SU-DHL-6 (cell line): ENCODE measurements around the gene MDM2.

ENCODE experiments used
- H2AFZ ChIP-seq: fragments of 200-600 bp; sonication (generic); 2 replicates; pipeline ENCODE4 v1.6.1; 2014; ENCODE audit warnings: low read depth, mild to moderate bottlenecking, moderate library complexity, mixed read lengths, antibody characterized with exemption, low read length; ENCODE audit not compliant: severe bottlenecking
- H3F3A ChIP-seq: fragments of 200-600 bp; shearing (Covaris generic); 2 replicates; pipeline ENCODE4 v1.6.0; 2016; ENCODE audit warnings: antibody characterized with exemption, mild to moderate bottlenecking; ENCODE audit not compliant: insufficient read depth
- H3K27ac ChIP-seq: fragments of 200-600 bp; sonication (generic); 2 replicates; pipeline ENCODE4 v1.5.1; 2016; ENCODE audit warnings: low read depth, mild to moderate bottlenecking, low read length, moderate library complexity, mixed read lengths
- H3K27me3 ChIP-seq: fragments of 200-600 bp; sonication (generic), shearing (Covaris generic); 2 replicates; pipeline ENCODE4 v1.6.0; 2014; ENCODE audit warnings: mild to moderate bottlenecking, low read length
- H3K36me3 ChIP-seq: fragments of 200-600 bp; sonication (generic); 2 replicates; pipeline ENCODE4 v1.6.1; 2014; ENCODE audit warnings: mild to moderate bottlenecking, low read length, mixed read lengths
- H3K4me2 ChIP-seq: fragments of 300-600, 200-600 bp; shearing (Covaris generic), sonication (generic); 2 replicates; pipeline ENCODE4 v1.6.0; 2014; ENCODE audit warnings: low read length, low read depth, mild to moderate bottlenecking; ENCODE audit not compliant: poor library complexity, severe bottlenecking
- H3K4me3 ChIP-seq: fragments of 200-600 bp; sonication (generic); 2 replicates; pipeline ENCODE4 v1.5.1; 2014; ENCODE audit warnings: antibody characterized with exemption, low read length, mild to moderate bottlenecking, mixed read lengths; ENCODE audit not compliant: insufficient read depth, poor library complexity, severe bottlenecking
- H3K79me2 ChIP-seq: fragments of 200-600 bp; sonication (generic); 2 replicates; pipeline ENCODE4 v1.6.1; 2014; ENCODE audit warnings: mild to moderate bottlenecking, low read length, moderate library complexity; ENCODE audit not compliant: insufficient read depth
- H3K9ac ChIP-seq: fragments of 200-600 bp; sonication (generic); 2 replicates; pipeline ENCODE4 v1.7.0; 2014; ENCODE audit warnings: mild to moderate bottlenecking, low read length
- H3K9me2 ChIP-seq: fragments of 200-600 bp; sonication (generic); replicated peaks from 2 replicates; pipeline ENCODE4 v1.6.1; 2014; ENCODE audit warnings: low read length; ENCODE audit not compliant: insufficient read depth
- H3K9me3 ChIP-seq: fragments of 200-600 bp; sonication (generic); 2 replicates; pipeline ENCODE4 v1.6.1; 2014; ENCODE audit warnings: low read length, mixed read lengths; ENCODE audit not compliant: insufficient read depth
- H4K20me1 ChIP-seq: fragments of 200-600 bp; sonication (generic); 2 replicates; pipeline ENCODE4 v1.6.1; 2014; ENCODE audit warnings: low read depth, mild to moderate bottlenecking, antibody characterized with exemption, low read length, moderate library complexity, mixed read lengths
- EZH2phosphoT487 ChIP-seq: fragments of 200-600 bp; sonication (generic), shearing (Covaris generic); conservative IDR thresholded peaks from 2 replicates; pipeline ENCODE4 v1.6.1; 2018; ENCODE audit warnings: mild to moderate bottlenecking, antibody characterized with exemption, low read length, moderate library complexity, mixed read lengths
- TF ChIP-seq, protein P1 (sequence below): fragments of 200-600 bp; sonication (generic); IDR thresholded peaks from one replicate; pipeline ENCODE4 v1.5.1; 2017; ENCODE audit warnings: antibody characterized with exemption, mild to moderate bottlenecking, low read length, moderate library complexity; ENCODE audit not compliant: insufficient read depth, poor library complexity, severe bottlenecking

The MDM2 gene

DNA sequence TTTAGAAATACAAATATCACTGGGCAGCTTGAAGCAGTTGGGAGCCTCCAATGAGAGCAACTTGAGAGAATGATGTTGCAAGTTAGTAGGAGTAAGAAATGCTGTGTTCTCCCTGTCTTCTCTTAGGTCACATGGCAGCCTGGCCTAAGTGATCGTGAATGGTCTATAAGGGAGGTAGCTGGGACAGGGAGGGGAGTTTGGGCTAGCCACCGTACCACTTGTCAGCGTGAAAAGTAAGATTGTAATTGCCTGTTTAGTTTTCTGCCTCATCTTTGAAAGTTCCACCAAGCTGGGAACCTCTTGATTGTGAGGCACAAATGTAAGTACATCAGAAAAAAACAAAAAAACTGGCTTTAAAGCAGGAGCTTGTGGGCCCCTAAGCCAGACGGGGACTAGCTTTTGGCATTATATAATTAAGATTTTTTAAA is 36.4 kb downstream of the MDM2 start:
- Histone ChIP-seq H3K36me3 (peaks cover 34% of the 10 kb centered on the region), H3K4me3 (no peak overlapping the region), H3K9me2 (no peaks in the 10 kb centered on the region), H3K27me3 (no peaks in the 10 kb centered on the region), H4K20me1 (0 out of 2 replicates have a peak, but pooled peaks cover 9% of the 10 kb centered on the region), H3K4me2 (no peak overlapping the region), H2AFZ (no peak overlapping the region), H3K9ac (no peak overlapping the region), H3K9me3 (no peaks in the 10 kb centered on the region), H3K79me2 (peaks cover 6% of the 10 kb centered on the region; the same call in 1 of the 2 replicates), H3F3A (peaks cover 45% of the 10 kb centered on the region; the same call in 1 of the 2 replicates), H3K27ac (no peak overlapping the region)
- no peak for TF ChIP-seq EZH2phosphoT487
- TF ChIP-seq, protein P1, sequence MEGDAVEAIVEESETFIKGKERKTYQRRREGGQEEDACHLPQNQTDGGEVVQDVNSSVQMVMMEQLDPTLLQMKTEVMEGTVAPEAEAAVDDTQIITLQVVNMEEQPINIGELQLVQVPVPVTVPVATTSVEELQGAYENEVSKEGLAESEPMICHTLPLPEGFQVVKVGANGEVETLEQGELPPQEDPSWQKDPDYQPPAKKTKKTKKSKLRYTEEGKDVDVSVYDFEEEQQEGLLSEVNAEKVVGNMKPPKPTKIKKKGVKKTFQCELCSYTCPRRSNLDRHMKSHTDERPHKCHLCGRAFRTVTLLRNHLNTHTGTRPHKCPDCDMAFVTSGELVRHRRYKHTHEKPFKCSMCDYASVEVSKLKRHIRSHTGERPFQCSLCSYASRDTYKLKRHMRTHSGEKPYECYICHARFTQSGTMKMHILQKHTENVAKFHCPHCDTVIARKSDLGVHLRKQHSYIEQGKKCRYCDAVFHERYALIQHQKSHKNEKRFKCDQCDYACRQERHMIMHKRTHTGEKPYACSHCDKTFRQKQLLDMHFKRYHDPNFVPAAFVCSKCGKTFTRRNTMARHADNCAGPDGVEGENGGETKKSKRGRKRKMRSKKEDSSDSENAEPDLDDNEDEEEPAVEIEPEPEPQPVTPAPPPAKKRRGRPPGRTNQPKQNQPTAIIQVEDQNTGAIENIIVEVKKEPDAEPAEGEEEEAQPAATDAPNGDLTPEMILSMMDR = no peak

DNA sequence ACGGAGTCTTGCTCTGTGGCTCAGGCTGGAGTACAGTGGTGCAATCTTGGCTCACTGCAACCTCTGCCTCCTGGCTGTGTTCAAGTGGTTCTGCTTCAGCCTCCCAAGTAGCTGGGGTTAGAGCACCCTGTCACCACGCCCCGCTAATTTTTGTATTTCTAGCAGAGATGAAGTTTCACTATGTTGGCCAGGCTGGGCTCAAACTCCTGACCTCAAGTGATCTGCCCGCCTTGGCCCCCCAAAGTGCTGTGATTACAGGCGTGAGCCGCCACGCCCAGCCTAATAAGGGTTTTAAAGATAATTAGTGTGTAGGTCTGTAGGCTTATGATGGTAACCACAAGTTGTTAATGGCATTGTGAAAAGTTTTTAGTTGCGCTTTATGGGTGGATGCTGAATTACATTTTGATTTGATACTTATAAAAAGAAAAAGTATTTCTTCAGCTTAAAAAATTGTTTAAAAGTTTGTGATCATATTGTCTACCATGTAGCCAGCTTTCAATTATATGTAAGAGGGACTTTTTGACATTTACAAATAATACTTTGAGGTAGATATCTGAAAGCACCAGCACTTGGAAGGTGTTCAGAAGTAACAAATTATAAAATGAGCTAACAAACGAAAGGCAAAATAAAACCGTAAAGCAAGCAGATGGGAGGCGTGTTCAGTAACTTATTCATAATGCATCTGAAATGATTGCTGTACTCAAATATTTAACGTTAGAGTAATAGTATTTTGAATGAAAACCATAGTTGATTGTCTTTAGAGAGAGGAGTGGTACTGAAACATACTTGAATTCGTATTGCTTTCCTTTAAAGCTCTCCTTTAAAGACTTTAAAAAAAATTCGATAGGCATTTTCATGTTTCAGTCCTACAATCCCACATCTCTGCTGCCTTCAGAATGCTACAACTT is 37.1 kb downstream of the MDM2 start:
- no peak overlapping the region for H3K9ac ChIP-seq
- no peak overlapping the region for H3K27ac ChIP-seq
- H2AFZ ChIP-seq = no peak overlapping the region
- H3K79me2 ChIP-seq = peaks cover 6% of the 10 kb centered on the region; the same call in 1 of the 2 replicates
- H3K27me3 ChIP-seq = no peaks in the 10 kb centered on the region
- TF ChIP-seq, protein P1 = no peak
- no peak for TF ChIP-seq EZH2phosphoT487
- H3K9me3 ChIP-seq = no peaks in the 10 kb centered on the region
- H3K9me2 ChIP-seq = no peaks in the 10 kb centered on the region
- no peak overlapping the region for H3K4me2 ChIP-seq
- peaks cover 41% of the 10 kb centered on the region; the same call in 1 of the 2 replicates for H3F3A ChIP-seq
- no peak overlapping the region for H3K4me3 ChIP-seq
- 0 out of 2 replicates have a peak, but pooled peaks cover 9% of the 10 kb centered on the region for H4K20me1 ChIP-seq
- peaks cover 28% of the 10 kb centered on the region for H3K36me3 ChIP-seq

DNA sequence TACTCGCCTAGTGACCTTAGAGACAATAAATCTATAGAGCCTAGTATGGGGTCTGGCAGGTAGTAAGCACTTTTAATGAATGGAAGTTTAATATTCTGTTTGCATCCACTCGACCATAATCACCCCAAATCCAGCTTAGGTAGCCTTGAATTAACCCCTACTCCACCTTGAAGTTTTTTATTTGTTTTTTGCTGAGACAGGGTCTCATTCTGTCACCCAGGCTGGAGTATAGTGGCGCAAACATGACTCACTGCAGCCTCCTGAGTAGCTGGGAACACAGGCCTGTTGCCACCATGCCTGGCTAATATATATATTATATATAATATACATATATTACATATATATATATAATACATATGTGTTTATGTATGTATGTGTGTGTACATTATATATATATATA is 38.8 kb downstream of the MDM2 start:
- Histone ChIP-seq H3K27me3 (no peaks in the 10 kb centered on the region), H3K4me3 (no peak overlapping the region), H3K9me3 (no peaks in the 10 kb centered on the region), H3K36me3 (peaks cover 24% of the 10 kb centered on the region), H3K27ac (no peak overlapping the region), H3K79me2 (peaks cover under 1% of the 10 kb centered on the region; the same call in 1 of the 2 replicates), H4K20me1 (0 out of 2 replicates have a peak, but pooled peaks cover 4% of the 10 kb centered on the region), H3K9ac (no peak overlapping the region), H3F3A (peaks cover 40% of the 10 kb centered on the region; the same call in 1 of the 2 replicates), H3K9me2 (no peaks in the 10 kb centered on the region), H2AFZ (no peak overlapping the region), H3K4me2 (no peak overlapping the region)
- no peak for TF ChIP-seq EZH2phosphoT487
- TF ChIP-seq, protein P1 = no peak
